ENCODE data around the gene PIP5K1A.

Gene PIP5K1A

GRCh38 chr1:151289080-151289935 lies 91.0 kb downstream of the PIP5K1A start:
- DNase-seq, result no peak

DNA sequence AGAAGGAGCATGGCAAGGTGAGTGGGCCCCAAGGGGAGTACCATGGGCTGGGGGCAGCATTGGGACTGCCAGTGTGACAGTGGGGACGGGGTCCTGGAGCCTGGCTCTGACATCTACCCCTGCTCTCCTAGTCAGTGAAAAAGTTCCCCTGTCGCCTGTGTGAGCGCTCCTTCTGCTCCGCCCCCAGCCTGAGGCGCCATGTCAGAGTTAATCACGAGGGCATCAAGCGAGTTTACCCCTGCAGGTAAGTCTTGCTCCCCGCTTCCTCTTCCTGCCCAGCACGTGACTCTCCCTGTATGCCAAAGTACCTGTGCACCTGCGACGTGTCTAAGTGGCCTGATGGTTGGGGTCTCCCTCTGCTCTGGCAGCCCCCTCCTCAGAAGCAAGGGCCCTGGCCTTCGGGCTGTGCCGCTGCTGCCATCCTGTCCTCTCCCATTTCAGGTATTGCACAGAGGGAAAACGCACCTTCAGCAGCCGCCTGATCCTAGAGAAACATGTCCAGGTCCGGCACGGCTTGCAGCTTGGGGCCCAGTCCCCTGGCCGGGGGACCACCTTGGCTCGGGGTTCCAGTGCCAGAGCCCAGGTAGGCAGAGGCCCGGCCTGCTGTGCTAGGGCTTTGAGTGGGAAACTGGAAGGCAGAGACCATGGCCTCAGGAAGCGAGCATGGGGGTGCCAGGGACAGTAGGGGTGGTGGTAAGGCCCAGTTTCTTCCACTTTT lies 91.8 kb downstream of the PIP5K1A start:
- DNase-seq, result no peak

DNA sequence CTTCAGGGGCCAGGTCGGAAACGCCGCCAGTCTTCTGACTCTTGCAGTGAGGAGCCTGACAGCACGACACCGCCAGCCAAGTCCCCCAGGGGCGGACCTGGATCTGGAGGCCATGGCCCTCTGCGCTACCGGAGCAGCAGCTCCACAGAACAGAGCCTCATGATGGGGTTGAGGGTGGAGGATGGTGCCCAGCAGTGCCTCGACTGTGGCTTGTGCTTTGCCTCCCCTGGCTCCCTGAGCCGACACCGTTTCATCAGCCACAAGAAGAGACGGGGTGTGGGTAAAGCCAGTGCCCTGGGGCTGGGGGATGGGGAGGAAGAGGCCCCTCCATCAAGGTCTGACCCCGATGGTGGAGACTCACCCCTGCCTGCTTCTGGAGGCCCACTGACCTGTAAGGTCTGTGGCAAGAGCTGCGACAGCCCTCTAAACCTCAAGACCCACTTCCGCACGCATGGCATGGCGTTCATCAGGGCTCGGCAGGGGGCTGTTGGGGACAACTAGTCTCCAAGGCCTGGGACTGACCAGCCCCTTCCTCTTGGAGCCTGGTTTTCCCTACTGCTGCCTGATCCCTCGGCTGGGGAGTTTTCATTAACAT lies 92.5 kb downstream of the PIP5K1A start:
- no peak for DNase-seq

GRCh38 chr1:151292207-151293030 lies 94.1 kb downstream of the PIP5K1A start:
- DNase-seq, result no peak

DNA sequence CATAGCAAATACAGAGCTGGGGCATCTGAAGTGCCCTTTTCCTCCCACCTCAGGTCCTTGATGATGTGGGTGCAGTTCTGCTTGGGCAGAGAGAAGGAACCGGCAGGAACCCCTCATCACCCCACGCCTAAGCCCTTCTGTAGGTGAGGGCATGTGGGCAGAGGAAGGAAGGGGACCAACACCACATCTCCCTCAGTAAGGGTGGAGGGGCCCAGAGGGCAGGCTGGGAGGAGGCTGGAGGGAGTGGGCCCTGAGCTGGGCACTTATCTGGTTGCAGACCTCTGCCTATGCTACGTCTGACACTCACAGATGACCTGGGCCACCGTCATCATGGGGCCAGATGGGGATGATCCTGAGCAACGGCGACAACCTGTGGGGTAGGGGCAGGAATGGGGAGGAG lies 94.7 kb downstream of the PIP5K1A start:
- no peak for DNase-seq

GRCh38 chr1:151294742-151295462 lies 96.5 kb downstream of the PIP5K1A start:
- DNase-seq, result no peak

All from activated CD4-positive, alpha-beta T cell treated with anti-CD3 and anti-CD28 coated beads, Interleukin-2, amount 50 U/mL, for 4 hours (primary cell).